ENCODE data around the gene CSF1. TPM values are rescaled to one million over a fixed set of nuclear protein-coding genes. Genes with fewer than 3 reads are reported as not detected.

Gene CSF1
- total and polyA plus RNA-seq, 2 of the 13 experiments (the other 11 are each of a cell fraction or from before 2014, with no cell fraction given): 4.6 to 13.3 TPM

DNA sequence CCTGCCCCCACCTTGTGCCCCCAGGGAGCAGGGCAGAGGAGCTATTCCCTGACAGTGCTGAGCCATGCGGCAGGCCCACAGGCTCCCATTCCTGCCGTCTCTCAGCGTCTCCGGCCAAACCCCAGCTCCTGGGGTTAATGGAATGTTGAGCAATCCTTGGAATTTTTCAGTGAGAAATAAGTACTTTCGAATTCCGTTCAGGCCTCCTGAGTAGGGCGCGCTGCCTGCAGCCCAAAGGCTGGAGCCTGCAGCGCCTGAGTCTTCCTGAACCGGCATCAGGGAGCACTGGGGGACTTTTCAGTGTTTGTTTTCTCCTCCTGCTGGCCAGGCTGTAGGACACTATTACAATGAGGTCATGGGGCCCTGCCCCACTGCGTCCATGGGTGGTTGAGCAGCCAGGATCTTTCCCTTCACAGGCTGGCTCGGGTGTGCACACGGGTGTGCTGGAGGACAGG, 33.3 kb upstream of the CSF1 start (continued):
- TF ChIP-seq ZNF550 (CRISPR knock-in tag; IDR thresholded peaks at IDR 0.05; ENCODE audit: borderline replicate concordance): no peak
- no peak for TF ChIP-seq ZNF589 (CRISPR knock-in tag; conservative IDR thresholded peaks at IDR 0.05)
- TF ChIP-seq ZNF431 (CRISPR knock-in tag; IDR thresholded peaks at IDR 0.05; ENCODE audit: borderline replicate concordance, low read depth): no peak
- TF ChIP-seq NR2C2 (CRISPR knock-in tag; IDR thresholded peaks at IDR 0.05; ENCODE audit: borderline replicate concordance): no peak
- no peak for TF ChIP-seq TRIM24 (CRISPR knock-in tag; IDR thresholded peaks at IDR 0.05)
- TF ChIP-seq ZZZ3 (CRISPR knock-in tag; IDR thresholded peaks at IDR 0.05; ENCODE audit: borderline replicate concordance): no peak
- TF ChIP-seq EZH2 (conservative IDR thresholded peaks at IDR 0.05; ENCODE audit: low read depth, low read length): no peak
- TF ChIP-seq SRSF1 (optimal IDR thresholded peaks at IDR 0.05; ENCODE audit: low read depth, low read length): no peak
- TF ChIP-seq CENPX (CRISPR knock-in tag; IDR thresholded peaks at IDR 0.05): no peak
- no peak for TF ChIP-seq ZNF333 (CRISPR knock-in tag; IDR thresholded peaks at IDR 0.05; ENCODE audit: borderline replicate concordance)
- TF ChIP-seq CREB1 (IDR thresholded peaks at IDR 0.05): no peak
- no peak for TF ChIP-seq CREB1 (CRISPR knock-in tag; IDR thresholded peaks at IDR 0.05)
- no peak for TF ChIP-seq NR2F1 (CRISPR knock-in tag; IDR thresholded peaks at IDR 0.05)
- 0 out of 2 replicates have a peak, but pooled peaks have one; percentile 29 for TF ChIP-seq ZNF761 (CRISPR knock-in tag; conservative IDR thresholded peaks at IDR 0.05)
- no peak for TF ChIP-seq HCFC1 (IDR thresholded peaks at IDR 0.05; ENCODE audit: low read depth, low read length)
- TF ChIP-seq PLRG1 (conservative IDR thresholded peaks at IDR 0.05): no peak
- no peak for TF ChIP-seq NFKBIZ (CRISPR knock-in tag; IDR thresholded peaks at IDR 0.05)
- TF ChIP-seq, protein P1, sequence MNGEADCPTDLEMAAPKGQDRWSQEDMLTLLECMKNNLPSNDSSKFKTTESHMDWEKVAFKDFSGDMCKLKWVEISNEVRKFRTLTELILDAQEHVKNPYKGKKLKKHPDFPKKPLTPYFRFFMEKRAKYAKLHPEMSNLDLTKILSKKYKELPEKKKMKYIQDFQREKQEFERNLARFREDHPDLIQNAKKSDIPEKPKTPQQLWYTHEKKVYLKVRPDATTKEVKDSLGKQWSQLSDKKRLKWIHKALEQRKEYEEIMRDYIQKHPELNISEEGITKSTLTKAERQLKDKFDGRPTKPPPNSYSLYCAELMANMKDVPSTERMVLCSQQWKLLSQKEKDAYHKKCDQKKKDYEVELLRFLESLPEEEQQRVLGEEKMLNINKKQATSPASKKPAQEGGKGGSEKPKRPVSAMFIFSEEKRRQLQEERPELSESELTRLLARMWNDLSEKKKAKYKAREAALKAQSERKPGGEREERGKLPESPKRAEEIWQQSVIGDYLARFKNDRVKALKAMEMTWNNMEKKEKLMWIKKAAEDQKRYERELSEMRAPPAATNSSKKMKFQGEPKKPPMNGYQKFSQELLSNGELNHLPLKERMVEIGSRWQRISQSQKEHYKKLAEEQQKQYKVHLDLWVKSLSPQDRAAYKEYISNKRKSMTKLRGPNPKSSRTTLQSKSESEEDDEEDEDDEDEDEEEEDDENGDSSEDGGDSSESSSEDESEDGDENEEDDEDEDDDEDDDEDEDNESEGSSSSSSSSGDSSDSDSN (CRISPR knock-in tag; IDR thresholded peaks at IDR 0.05): peak; percentile 73
- no peak for TF ChIP-seq ZNF749 (CRISPR knock-in tag; IDR thresholded peaks at IDR 0.05; ENCODE audit: borderline replicate concordance)
- TF ChIP-seq, protein P2, sequence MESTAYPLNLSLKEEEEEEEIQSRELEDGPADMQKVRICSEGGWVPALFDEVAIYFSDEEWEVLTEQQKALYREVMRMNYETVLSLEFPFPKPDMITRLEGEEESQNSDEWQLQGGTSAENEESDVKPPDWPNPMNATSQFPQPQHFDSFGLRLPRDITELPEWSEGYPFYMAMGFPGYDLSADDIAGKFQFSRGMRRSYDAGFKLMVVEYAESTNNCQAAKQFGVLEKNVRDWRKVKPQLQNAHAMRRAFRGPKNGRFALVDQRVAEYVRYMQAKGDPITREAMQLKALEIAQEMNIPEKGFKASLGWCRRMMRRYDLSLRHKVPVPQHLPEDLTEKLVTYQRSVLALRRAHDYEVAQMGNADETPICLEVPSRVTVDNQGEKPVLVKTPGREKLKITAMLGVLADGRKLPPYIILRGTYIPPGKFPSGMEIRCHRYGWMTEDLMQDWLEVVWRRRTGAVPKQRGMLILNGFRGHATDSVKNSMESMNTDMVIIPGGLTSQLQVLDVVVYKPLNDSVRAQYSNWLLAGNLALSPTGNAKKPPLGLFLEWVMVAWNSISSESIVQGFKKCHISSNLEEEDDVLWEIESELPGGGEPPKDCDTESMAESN (CRISPR knock-in tag; conservative IDR thresholded peaks at IDR 0.05): 0 out of 2 replicates have a peak, but pooled peaks have one; percentile 46
- no peak for TF ChIP-seq ELF4 (CRISPR knock-in tag; IDR thresholded peaks at IDR 0.05; ENCODE audit: borderline replicate concordance)
- TF ChIP-seq, protein P3, sequence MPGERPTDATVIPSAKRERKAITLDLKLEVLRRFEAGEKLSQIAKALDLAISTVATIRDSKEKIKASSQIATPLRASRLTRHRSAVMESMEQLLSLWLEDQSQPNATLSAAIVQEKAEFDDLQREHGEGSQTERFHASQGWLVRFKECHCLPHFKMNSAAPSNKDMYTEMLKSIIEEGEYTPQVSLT (CRISPR knock-in tag; IDR thresholded peaks at IDR 0.05; ENCODE audit: borderline replicate concordance, low read depth): no peak
- TF ChIP-seq ZNF20 (CRISPR knock-in tag; IDR thresholded peaks at IDR 0.05): no peak
- TF ChIP-seq POLR2AphosphoS5 (IDR thresholded peaks at IDR 0.05; ENCODE audit: low read depth, low read length): no peak
- no peak for TF ChIP-seq POGZ (CRISPR knock-in tag; IDR thresholded peaks at IDR 0.05)
- TF ChIP-seq ZNF598 (CRISPR knock-in tag; IDR thresholded peaks at IDR 0.05; ENCODE audit: borderline replicate concordance): 0 out of 2 replicates have a peak, but pooled peaks have one; percentile 36
- no peak for TF ChIP-seq ZBTB8A (CRISPR knock-in tag; IDR thresholded peaks at IDR 0.05; ENCODE audit: borderline replicate concordance, low read depth)
- peak; percentile 86; the same call in 1 of the 2 replicates for TF ChIP-seq ZNF292 (CRISPR knock-in tag; IDR thresholded peaks at IDR 0.05; ENCODE audit: borderline replicate concordance, low read depth)
- TF ChIP-seq POLR2A (IDR thresholded peaks at IDR 0.05; ENCODE audit: insufficient read depth in 1 of 2, low read depth in 2 of 2, low read length in 2 of 2): no peak

All from HepG2 (cell line).